ENCODE results near the gene EPHB2.
"Not testable (repeated sequence)": the region's sequence is repeated elsewhere in the genome, so short reads cannot be mapped to it uniquely, and the experiment has no call there.

The EPHB2 gene

DNA sequence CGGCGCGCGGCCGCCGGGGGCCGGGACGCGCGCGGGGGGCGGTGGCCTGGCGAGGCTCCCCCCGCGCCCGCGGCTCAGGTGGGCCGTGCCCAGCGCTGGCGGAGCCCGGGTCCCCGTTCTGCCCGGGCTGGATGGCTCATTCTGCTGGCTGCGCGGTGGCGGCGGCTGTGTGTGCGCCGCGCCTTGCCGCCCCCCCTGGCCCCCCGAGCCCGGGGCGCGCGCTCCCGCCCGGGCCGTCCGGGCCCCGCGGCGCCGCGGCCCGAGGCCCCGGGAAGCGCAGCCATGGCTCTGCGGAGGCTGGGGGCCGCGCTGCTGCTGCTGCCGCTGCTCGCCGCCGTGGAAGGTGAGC, at the start of gene EPHB2:
Gene EPHB2, plus strand, starts transcription at position 139 of the 349 bp plus-strand sequence. Its CDS starts 144 bp downstream, at position 283.
- DNase-seq (ENCODE audit: low spot score) = peak; percentile 76

DNA sequence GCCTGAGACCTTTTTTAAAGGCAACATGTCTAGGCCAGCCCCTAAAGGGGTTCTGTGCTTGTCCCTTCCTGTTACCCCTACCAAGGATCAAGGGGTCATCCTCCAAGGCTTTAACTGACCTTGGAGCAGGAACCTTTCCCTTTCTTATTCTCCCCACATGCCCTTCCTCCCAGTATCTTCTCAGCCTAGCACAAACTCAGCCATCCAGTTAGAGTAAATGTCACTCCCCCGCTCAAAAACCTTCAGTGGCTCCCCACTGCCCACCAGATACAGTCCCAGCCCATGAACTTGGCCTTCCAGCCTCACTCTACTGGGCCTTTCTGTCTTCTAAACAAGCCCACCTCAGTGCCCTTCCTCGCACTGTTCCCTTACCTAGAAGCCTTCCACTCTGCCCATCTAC, 48.8 kb upstream of the EPHB2 start:
- DNase-seq (ENCODE audit: low spot score) = no peak

DNA sequence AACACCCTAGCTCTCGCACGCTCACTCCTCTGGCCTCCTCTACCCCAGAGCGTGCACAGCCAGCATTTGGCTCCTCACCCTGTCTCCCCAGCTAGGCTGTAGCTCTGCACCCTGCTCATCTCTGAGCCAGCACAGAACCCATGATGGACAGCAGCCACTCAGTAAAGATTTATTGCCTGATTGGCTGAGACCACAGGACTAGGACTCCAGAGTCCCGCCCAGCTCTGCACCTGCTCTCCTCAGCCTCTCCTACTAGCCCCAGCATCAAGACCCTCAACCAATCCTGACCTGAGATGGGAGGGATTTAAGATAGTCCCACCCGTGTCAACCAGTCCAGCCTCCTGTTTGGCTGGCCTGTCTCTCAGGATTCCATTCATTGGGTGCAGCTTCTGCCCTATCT, 48.3 kb upstream of the EPHB2 start:
- DNase-seq (ENCODE audit: low spot score) = no peak

DNA sequence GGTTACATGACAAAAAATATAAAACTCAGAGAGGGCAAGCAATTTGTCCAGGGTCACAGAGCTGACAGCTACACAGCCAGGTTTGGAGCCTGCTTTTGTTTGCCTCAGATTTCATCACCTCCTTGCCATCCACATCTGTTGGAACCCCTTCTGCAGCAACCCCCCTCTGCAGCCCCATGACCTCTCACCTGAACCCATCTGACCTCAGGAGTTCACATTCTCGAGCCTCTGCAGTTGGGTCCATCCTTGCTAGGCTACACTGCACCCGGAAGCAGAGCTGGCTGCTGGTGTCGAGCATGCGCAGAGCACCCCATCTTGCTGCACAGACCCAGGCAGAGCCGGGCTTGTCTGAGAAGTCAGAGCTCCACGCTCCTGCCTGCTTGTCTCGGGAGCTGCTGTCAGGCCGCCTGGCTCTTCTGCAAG, 47.6 kb upstream of the EPHB2 start:
- DNase-seq (ENCODE audit: low spot score) = no peak

DNA sequence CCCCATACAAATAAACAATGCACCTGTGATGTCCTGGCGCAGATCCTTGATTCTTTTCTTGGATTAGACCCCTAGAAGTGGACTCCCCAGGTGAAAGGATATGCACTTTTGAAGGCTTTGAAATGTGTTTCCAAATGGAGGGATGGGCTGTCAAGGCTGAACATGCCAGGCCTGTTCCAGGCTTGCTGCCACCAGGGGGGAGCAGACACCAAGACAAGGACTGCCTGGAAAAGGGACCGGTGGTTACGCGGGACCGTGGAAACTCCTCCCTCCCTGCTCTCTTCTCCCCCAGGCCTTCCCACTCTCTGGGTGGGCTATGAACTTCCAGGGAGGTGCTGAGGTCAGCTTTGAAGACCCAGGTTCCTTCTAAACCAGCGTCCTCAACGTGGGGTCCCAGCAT, 44.9 kb upstream of the EPHB2 start:
- no peak for DNase-seq (ENCODE audit: low spot score)

DNA sequence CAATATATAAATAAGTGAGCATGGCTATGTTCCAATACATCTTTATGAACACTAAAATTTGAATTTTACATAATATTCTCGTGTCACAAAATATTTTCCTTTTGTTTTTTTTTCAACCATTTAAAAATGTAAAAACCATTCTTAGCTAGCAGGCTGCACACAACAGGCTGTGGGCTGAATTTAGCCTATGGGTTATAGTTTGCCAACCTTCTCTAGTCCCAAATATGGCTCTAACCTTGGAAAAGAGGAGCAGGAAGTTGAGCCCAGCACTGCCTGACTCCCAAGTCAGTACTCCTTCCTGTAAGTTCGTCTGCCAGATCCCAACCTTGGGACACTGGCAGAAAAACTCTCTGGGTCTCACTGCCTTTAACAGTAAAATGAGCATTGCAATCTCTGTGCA, 44.2 kb upstream of the EPHB2 start:
- DNase-seq (ENCODE audit: low spot score) = no peak

DNA sequence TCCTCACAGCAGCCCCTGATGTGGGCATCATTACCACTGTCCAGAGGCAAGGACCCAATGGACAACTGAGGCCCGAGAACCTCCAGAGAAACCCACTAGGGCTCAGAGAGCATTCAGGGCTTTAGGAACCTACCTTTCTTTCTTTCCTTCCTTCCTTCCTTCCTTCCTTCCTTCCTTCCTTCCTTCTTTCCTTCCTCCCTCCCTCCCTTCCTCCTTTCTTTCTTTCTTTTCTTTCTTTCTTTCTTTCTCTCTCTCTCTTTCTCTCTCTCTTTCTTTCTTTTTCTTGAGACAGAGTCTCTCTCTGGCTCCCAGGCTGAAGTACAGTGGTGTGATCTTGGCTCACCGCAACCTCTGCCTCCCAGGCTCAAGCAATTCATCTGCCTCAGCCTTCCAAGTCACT, 41.8 kb upstream of the EPHB2 start:
- DNase-seq (ENCODE audit: low spot score) = not testable (repeated sequence)

DNA sequence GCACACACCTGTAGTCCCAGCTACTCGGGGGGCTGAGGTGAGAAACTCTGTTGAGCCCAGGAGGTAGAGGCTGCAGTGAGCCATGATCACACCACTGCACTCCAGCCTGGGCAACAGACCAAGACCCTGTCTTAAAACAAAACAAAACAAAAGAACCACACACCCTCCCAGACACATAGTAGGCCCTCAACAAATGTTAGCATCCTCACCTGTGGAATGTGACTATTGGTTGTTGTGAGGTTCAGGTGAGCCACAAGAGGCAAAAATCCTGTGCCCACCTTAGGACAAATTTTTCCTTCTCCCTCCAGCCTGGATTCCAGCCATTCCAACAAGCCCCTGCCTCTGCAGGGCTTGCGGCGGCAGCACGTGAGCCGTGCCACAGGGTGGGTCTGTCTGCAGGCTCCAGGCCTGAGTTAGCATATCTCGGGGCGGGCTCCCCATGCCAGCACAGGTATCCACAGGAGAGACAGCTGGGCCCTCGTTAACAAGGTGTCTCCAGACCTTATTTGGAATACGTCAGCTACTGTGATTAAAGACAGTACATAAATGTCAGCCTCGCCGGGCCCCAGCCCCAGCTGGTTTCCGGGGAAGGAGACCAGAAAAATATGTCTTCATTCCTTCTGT, 40.2 kb upstream of the EPHB2 start:
- DNase-seq (ENCODE audit: low spot score) = no peak

DNA sequence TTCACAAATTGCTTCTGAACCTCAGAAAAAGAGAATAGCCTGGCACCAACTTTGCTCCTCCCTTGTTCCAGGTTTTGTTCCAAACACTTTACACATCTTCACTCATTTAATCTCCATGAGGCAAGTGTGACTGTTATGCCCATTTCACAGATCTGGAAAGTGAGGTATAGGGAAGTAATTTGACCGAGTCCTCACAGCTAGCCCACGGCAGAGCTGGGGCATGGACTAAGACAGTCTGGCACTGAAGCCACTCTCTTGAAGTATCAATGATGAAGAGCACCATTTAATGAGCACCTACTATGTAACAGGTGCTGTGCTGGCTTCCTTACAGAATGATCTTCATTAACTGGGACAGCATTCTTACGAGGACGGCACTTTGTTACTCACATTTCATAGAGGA, 38.6 kb upstream of the EPHB2 start:
- no peak for DNase-seq (ENCODE audit: low spot score)

DNA sequence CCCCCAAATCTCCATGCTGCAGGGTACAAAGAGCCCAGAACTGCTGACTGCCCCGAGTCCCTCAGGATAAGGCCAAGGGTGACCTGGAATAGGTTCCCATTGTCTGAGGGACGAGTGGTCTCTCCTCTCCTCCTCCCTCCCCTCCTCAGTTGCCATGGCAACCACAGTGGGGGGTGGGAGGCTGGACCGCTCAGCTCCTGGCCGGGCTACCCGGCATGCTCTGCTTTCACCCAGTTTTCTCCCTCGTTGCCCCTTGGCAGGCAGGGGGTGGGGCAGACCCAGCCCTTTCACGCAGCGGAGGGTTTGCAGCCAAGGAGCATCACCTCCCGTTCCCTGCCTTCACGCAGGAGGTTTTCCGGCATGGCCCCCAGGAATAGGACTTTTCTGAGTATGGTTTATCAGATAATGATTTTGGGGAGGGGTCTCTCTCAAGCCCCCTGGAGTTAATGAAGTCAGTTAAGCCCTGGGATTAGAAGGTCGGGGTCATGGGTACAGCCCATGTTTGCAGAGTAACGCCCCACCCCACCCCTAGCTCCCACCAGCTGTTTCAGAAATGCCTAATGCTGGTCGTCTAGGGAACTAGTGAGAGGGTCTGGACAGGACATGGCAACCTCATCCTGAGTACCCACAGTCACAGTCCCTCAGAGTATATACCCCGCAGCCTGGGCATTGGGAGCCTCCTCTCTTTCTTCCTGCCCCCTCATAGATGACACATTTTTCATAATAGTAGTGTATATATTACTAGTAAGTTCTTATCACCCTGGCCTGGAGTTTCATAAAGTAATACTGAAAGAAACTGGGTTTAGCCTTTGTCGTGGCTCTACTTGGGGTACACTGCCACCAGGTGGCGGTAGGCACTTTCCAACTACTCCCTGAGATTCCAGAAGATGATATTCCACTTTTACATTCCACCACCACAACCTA, 36.9 kb upstream of the EPHB2 start:
- DNase-seq (ENCODE audit: low spot score) = peak; percentile 64

DNA sequence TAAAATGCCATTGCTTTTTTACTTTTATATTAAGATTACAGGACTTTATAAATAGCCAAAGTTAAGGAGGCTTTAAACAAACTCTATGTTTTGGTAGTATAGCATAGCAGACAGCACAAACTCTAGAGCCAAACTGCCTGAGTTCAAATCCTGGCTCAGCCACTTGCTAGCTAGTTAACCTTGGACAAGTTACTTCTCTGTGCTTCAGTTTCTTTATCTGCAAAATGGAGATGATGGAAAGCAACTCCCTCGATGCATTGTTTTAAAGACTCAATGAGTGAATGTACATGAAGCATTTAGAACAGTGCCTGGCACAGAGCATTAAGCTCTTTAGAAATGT, 36.3 kb upstream of the EPHB2 start:
- no peak for DNase-seq (ENCODE audit: low spot score)

DNA sequence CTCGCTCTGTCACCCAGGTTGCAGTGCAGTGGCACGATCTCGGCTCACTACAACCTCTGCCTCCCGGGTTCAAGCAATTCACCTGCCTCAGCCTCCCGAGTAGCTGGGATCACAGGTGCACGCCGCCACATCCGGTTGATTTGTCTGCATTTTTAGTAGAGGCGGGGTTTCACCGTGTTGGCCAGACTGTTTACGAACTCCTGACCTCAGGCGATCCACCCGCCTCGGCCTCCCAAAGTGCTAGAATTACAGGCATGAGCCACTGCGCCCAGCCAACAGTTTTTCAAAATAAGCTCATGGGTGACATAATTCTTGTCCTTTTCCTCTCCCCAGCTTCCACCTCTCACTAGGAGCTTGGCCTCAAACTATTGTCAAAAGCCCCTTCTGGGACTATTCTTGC, 34.5 kb upstream of the EPHB2 start:
- not testable (repeated sequence) for DNase-seq (ENCODE audit: low spot score)

DNA sequence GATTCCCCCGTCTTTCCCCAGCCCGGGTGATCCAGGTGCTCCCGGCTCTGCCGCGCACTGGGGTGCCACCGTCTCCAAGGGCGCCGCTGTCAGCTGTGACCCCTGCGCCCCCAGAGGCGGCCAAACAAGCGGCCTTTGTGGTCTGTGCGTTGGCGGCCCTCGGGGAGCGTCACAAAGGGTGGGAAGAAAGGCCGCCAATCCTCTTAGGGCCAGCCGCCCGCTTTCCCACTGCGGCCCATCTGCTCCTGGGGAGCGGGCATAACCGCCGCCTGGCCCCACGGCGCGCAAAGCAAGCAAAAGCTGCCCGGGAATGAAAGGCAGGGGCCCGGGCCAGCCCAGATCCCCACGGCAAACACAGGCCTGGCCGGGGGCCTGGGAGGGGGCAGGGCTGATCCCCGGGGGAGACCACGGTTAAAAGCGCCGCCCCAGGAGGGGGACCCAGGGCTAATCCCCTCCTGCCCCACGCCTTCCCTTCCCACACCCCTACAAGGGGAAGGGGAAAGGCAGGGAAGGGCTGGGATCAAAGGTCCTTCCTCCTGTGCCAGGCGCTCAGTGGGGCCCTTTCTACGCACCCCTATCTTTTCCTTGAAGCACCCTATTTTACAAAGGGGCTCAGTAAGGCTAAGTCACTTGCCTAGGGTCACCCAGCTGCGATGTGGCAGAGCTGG, 33.6 kb upstream of the EPHB2 start:
- DNase-seq (ENCODE audit: low spot score) = no peak

DNA sequence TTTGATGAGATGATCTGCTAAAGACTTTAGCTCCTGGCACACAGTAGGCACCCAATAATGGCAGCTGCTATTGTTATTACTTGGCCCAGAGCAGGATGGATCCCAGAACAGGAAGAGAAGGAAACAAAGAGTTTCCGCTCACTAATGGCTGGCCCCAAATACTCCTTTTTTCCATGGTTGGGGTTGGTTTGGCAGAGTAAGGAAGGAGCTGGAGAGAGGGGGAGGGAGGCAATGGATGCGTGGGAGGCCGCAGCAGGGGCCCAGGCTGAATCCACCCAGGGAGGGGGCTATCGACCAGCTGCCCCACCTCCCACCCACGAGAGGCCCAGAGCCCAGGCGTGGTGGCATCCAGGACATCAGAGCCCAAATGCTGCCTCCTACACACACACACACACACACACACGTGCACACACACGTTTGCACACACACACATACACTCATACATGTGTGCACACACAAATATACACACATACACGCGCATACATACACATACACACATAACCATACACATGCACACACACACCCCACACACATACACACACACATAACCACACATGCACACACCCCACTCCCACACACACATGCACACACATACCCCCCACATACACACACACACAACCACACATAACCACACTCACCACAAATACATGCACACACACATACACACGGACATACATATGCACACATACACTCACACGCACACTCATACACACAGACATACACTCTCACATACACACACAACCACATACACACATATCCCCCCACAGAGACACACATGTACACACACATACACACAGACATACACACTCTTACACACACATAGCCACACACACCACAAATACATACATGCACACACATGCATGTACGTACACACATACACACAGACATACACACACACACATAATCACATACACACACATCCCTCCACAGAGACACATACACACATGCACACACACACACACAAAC, 32.4 kb upstream of the EPHB2 start:
- DNase-seq (ENCODE audit: low spot score) = no peak

DNA sequence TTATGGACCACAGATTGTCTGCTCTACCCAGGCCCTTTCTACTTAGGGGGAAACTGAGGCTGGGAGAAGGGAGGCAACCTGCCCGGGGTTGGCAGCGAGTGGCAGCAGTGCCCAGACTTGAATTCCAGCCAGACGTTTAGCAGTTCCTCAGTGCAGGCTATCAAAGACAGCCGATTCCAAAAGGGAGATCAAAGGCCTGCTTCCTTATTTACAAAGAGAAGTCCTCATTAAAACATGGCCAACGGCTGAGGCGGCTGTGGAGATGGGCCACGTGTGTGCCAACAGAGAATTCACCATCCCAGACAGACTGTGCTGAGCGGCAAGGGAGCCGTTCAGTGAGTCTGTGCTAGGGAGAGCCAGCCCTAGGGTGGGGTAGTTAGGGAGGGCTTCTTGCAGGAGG, 29.9 kb upstream of the EPHB2 start:
- DNase-seq (ENCODE audit: low spot score) = no peak

DNA sequence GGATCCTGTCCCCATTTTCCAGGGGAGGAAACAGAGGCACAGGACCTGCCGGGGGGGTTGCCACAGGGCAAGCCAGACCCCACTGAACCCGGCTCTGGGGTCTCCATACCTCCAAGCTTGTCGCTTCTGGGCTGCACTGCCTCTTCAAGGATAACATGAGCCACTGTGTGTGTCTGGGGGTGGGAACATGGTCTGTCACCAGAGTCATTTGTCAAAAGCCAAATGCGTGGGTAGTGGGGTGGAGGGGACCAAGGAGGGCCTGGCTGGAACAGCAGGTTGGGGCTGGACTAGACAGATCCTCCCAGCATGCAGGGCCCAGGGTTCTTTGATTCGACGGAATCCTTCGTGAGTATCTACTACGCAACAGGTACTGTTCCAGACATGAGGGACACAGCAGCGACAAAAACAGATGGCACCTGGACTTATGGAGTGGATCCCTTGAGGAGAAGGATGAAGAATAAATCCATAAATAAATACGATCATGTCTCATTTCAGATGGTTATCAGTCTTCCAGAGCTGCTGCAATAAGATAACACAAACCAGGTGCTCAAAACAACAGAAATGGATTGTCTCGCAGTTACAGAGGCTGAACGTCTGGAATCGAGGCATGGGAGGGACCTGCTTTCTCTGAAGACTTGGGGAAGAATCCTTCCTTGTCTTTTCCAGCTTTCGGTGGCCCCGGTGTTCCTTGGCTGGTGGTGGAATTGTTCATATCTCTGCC, 28.9 kb upstream of the EPHB2 start:
- no peak for DNase-seq (ENCODE audit: low spot score)

DNA sequence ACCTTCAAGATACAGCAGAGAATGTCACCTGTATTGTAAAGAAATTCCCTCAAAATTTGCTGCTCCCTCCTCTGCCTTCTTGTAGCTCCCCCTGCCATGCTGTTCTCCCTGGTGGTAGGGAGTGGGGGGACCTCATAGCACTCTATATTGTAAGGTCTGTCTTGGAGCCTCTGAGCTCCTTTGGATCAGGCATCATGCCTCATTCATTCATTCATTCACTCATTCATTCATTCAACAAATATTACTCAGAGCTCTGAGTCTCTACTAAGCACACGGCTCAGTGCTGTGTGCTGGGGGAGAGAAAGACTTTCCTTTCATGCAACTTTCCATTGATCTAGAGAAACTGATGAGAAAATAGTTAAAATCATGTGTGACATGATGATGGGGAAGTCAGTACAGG, 27.1 kb upstream of the EPHB2 start:
- DNase-seq (ENCODE audit: low spot score) = no peak

DNA sequence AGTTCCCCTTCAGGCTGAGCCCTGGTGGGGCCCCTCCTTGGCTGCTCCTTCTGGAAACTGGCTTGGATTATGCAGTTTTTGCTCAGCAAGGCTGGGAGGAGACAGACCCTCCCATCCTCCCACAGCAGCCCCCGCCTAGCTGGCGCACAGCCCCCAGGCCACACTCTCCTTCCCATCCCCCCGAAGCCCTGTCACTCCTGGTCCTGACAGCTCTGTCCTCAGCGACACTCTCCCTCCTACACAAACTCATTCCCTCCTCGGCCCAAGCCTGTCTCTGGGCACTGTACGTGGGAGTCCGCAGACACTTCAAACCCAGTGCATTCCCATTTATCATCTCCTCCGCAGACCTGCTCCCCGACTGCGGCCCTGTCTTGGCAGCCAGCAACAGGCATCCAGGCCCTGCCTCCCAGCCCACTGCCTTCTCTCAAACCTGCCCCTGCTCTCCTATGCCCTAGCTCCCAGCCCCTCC, 25.0 kb upstream of the EPHB2 start:
- no peak for DNase-seq (ENCODE audit: low spot score)

DNA sequence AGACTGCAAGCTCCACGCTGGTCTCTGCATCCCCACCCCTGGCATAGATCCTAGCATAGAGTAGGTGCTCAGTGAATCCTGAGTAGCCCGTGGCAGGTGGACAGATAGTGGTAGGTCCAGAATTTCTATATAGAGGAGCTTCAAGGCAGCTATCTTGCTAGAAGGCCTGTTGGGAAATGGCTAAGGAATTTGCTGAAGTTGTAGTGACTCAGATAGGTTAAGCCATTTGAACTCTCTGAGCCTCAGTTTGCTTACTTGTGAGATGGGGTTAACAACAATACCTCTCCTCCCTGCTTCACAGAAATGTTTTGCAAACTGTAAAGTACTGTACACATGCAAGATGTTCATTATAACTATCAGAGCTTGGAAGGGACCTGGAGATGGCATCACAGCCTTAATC, 23.4 kb upstream of the EPHB2 start:
- no peak for DNase-seq (ENCODE audit: low spot score)

DNA sequence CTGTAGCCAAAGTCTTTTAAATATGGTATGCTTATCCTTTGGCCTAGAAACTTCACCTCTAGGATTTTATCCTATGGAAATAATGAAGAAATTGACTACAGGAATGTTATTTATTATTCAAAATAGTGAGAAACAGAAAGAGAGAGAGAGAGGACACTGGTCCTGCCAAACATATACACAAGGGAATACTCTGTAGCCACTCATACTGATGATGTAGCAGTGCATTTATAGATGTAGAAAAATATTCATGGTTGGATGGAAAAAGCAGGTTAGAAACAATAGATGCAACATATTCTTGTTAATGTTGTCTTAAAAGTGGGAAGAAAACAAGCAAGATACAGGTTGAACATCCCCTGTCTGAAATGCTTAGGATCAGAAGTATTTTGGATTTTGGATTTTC, 22.2 kb upstream of the EPHB2 start:
- DNase-seq (ENCODE audit: low spot score) = no peak

DNA sequence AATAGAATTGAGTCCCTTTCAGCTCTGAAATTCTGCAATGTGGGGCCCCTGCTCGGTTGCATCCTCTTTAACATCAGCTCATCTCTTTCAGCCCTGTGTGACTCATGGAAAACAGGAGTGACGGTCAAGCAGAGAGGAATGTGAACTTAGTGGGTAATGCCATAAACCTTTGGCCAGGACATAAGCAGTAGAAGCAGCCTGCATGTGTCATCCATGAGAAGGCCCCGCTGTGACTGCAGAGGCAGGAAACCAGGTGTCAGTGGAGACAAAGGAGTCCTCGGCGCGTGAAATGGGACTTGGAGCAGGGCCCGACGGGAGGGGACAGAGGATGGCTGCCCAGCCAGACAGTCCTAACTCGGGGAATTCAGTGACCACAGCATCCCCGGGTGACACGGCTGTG, 21.1 kb upstream of the EPHB2 start:
- DNase-seq (ENCODE audit: low spot score) = peak; percentile 39

Measured in HuH-7.5 (cell line).